Gastrocnemius medialis (tissue), 4 donors: Measurements from ENCODE around the gene SERPINH1. TPM values are rescaled to one million over a fixed set of nuclear protein-coding genes. Genes with fewer than 3 reads are reported as not detected.

Experiments
- ATAC-seq, 2 donors: fragments of 150-250 bp; one replicate each; pipeline ENCODE4 v1.9.1; 2016
- DNase-seq, 2 donors: peaks; one replicate each; pipeline ENCODE4 v3.0.0-alpha.2; 2019
- H3K27ac ChIP-seq, 4 donors: fragments of 200-600 bp; sonication (generic); 1 replicate in 1 of 4; 2 replicates in 3 of 4; pipeline ENCODE4 v1.5.1; 2016 to 2018; ENCODE audit warnings: mild to moderate bottlenecking in 2 of 4, moderate library complexity in 1 of 4
- H3K27me3 ChIP-seq, 3 donors: fragments of 200-600 bp; sonication (generic) in 2 of 3; 1 replicate in 1 of 3; 2 replicates in 2 of 3; pipeline versions ENCODE4 v1.5.1 to v1.6.0; 2016 to 2019; ENCODE audit warnings: mild to moderate bottlenecking in 1 of 3, moderate library complexity in 1 of 3
- H3K36me3 ChIP-seq, 2 donors: fragments of 200-600 bp; sonication (generic) in 1 of 2; one replicate each; pipeline ENCODE4 v1.5.1; 2017 to 2018
- H3K4me1 ChIP-seq, 2 donors: fragments of 200-600 bp; sonication (generic) in 1 of 2; one replicate each; pipeline ENCODE4 v1.5.1; 2016 to 2017; ENCODE audit warnings: mild to moderate bottlenecking in 2 of 2
- H3K4me3 ChIP-seq, 4 donors: fragments of 200-600 bp; sonication (generic) in 3 of 4; 1 replicate in 1 of 4; 2 replicates in 3 of 4; pipeline ENCODE4 v1.5.1; 2016 to 2019; ENCODE audit warnings: mild to moderate bottlenecking in 2 of 4
- H3K9me3 ChIP-seq, 3 donors: fragments of 200-600 bp; sonication (generic) in 2 of 3; 1 replicate in 1 of 3; 2 replicates in 2 of 3; pipeline ENCODE4 v1.5.1; 2016 to 2019
- CTCF ChIP-seq, 5 experiments: fragments of 450-650 bp in 3 of 5; fragments of 200-600 bp in 2 of 5; sonication (generic) in 2 of 5; IDR thresholded peaks in 4 of 5; conservative IDR thresholded peaks in 1 of 5; 1 replicate in 4 of 5; 2 replicates in 1 of 5; pipeline ENCODE4 v1.5.1; 2016 to 2019; ENCODE audit warnings: antibody characterized with exemption in 5 of 5, mild to moderate bottlenecking in 3 of 5, moderate library complexity in 3 of 5
- POLR2A ChIP-seq, 2 donors: fragments of 450-650 bp; IDR thresholded peaks; one replicate each; pipeline ENCODE4 v1.6.1; 2017; ENCODE audit warnings: antibody characterized with exemption in 2 of 2, mild to moderate bottlenecking in 2 of 2, moderate library complexity in 2 of 2
- in situ Hi-C, 4 donors: fragments of 200-750 bp; cut with MboI; loops; one replicate each; pipeline versions ENCODE4 v1.15.0 to v1.8.0; 2017; ENCODE audit warnings: low sequenced_read_pairs in 4 of 4
- intact Hi-C: fragments of 100-400 bp; cut with DNase I; formaldehyde crosslinking; loops from one replicate; pipeline ENCODE4 v1.15.1; 2023; ENCODE audit warnings: low total_unique reads
- total RNA-seq, 4 donors: library from RNA; depleted of rRNA; stranded (reverse); fragments of >200 nt; gene quantifications; one replicate each; pipeline versions ENCODE4 v1.1.0 to v1.2.3, GENCODE V29; 2016

SERPINH1 gene
- total RNA-seq, 4 donors from 2014 or later = 18.5 to 42.4 (median 34.8) TPM

GRCh38 chr11:75525433-75526191, 36.4 kb upstream of the SERPINH1 start, which contains the start of gene GDPD5:
GDPD5 (minus strand) TSS chr11:75525941; CDS start chr11:75477735, 48,206 bp downstream.
- ATAC-seq (peak; percentile 91), DNase-seq (peak; percentile 56 to 68)
- H3K27ac ChIP-seq = peak within 1 kb of the TSS in 3 of 4 donors; percentile 46 to 68 (median 48)
- no peaks in the 10 kb centered on the region for H3K27me3 ChIP-seq
- peak in 2 of 5 experiments; percentile 12 to 83 for TF ChIP-seq CTCF (IDR thresholded peaks at IDR 0.05 in 4 of 5, conservative IDR thresholded peaks at IDR 0.05 in 1 of 5)
- peak; percentile 61 to 66 for TF ChIP-seq POLR2A (IDR thresholded peaks at IDR 0.05)
- intact Hi-C loops (loop anchor here (1.0 to 5.0 kb wide), 3 partner anchors 49 to 248 kb away; partner anchors contain the start of gene RPS3), in situ Hi-C loops (loop anchor here in 2 of 4 donors (25.0 kb wide), 1 partner anchor 238 kb away; no protein-coding TSS in a partner anchor)
- peaks cover 23 to 28% of the 10 kb centered on the region in 2 donors for H3K4me1 ChIP-seq
- no peaks in the 10 kb centered on the region for H3K36me3 ChIP-seq
- H3K4me3 ChIP-seq = peak within 1 kb of the TSS; percentile 66 to 92 (median 73)
- no peaks in the 10 kb centered on the region for H3K9me3 ChIP-seq

DNA sequence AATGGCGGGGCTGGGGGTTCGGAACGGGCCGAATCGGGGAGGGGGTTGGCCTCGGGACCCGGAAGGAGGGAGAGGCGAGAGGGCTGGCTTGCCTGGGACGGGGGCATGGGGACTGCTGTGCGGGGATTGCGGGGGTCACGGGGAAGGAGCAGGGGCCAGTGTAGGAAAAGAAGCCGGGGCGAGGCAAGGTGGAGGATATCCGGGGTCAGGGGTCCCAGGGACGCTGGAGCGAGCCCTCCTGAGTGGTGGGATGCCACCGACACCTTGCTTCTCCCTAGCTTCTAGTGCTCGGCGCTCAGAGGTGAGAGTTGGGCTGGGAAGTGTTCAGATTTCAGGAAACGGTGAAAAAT, 35.9 kb upstream of the SERPINH1 start:
- TF ChIP-seq CTCF (IDR thresholded peaks at IDR 0.05 in 4 of 5, conservative IDR thresholded peaks at IDR 0.05 in 1 of 5) (no peak), POLR2A (IDR thresholded peaks at IDR 0.05) (no peak)
- peaks cover 17 to 24% of the 10 kb centered on the region in 2 donors for H3K4me1 ChIP-seq
- in situ Hi-C loops = loop anchor here in 2 of 4 donors (25.0 kb wide), 1 partner anchor 239 kb away; no protein-coding TSS in a partner anchor
- peak overlapping the region in 2 of 4 donors; percentile 23 to 27 for H3K27ac ChIP-seq
- H3K27me3 ChIP-seq = no peaks in the 10 kb centered on the region
- H3K9me3 ChIP-seq = no peaks in the 10 kb centered on the region
- H3K36me3 ChIP-seq = no peaks in the 10 kb centered on the region
- no peak for ATAC-seq
- peak overlapping the region; percentile 66 to 92 (median 73) for H3K4me3 ChIP-seq
- no peak for DNase-seq
- intact Hi-C loops = loop anchor here (2.0 to 5.0 kb wide), 2 partner anchors 127 to 249 kb away; partner anchors contain the start of gene RPS3

DNA sequence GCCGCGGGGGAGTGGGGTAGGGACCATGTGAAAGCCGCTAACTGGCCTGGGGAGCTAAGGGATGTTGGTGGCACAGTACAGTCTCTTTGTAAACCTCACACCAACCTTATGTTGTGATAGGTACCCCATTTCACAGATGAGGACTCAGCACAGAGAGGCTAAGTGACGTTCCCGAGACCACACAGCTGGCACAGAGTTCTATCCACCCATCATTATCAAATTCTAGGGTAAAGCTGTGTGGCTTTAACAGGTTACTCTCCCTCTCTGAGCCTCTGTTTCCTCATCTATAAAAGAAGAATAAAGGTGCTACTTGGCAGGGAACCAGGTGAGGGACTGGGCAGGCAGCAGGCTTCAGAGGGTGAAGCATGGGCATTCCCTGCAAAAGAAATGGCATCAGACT, 34.9 kb upstream of the SERPINH1 start:
- intact Hi-C loops = loop anchor here (2.0 to 5.0 kb wide), 2 partner anchors 128 to 250 kb away; partner anchors contain the start of gene RPS3
- no peaks in the 10 kb centered on the region for H3K27me3 ChIP-seq
- in situ Hi-C loops = loop anchor here in 2 of 4 donors (25.0 kb wide), 1 partner anchor 240 kb away; no protein-coding TSS in a partner anchor
- TF ChIP-seq POLR2A (IDR thresholded peaks at IDR 0.05) = no peak
- TF ChIP-seq CTCF (IDR thresholded peaks at IDR 0.05 in 4 of 5, conservative IDR thresholded peaks at IDR 0.05 in 1 of 5) = no peak
- H3K27ac ChIP-seq = no peak overlapping the region
- no peak for ATAC-seq
- H3K4me3 ChIP-seq = no peak overlapping the region
- no peaks in the 10 kb centered on the region for H3K9me3 ChIP-seq
- H3K36me3 ChIP-seq = no peaks in the 10 kb centered on the region
- peaks cover 16 to 21% of the 10 kb centered on the region in 2 donors for H3K4me1 ChIP-seq
- no peak for DNase-seq

- H3K4me1 ChIP-seq = peaks cover 16 to 19% of the 10 kb centered on the region in 2 donors
- H3K27me3 ChIP-seq = no peaks in the 10 kb centered on the region
- H3K36me3 ChIP-seq = no peaks in the 10 kb centered on the region
- in situ Hi-C loops (loop anchor here in 2 of 4 donors (25.0 kb wide), 1 partner anchor 241 kb away; no protein-coding TSS in a partner anchor), intact Hi-C loops (loop anchor here (2.0 to 5.0 kb wide), 2 partner anchors 129 to 251 kb away; partner anchors contain the start of gene RPS3)
- DNase-seq = no peak
- no peak for TF ChIP-seq POLR2A (IDR thresholded peaks at IDR 0.05)
- TF ChIP-seq CTCF (IDR thresholded peaks at IDR 0.05 in 4 of 5, conservative IDR thresholded peaks at IDR 0.05 in 1 of 5) = no peak
- H3K9me3 ChIP-seq = no peaks in the 10 kb centered on the region
- H3K27ac ChIP-seq = no peak overlapping the region
- ATAC-seq = no peak
- H3K4me3 ChIP-seq = no peak overlapping the region
Measured at GRCh38 chr11:75527938-75528735, 33.9 kb upstream of the SERPINH1 start.
